Sciatic nerve (tissue), 2 donors: ENCODE results near the gene MYO18A. TPM values are rescaled to one million over a fixed set of nuclear protein-coding genes. Genes with fewer than 3 reads are reported as not detected.
A peak's percentile ranks its signal among the peaks of the same experiment; 100 is the strongest.
"Not testable (repeated sequence)": the region's sequence is repeated elsewhere in the genome, so short reads cannot be mapped to it uniquely, and the experiment has no call there.

Experiments
- ATAC-seq: fragments of 200-7000 bp; cut with Tn5 transposase; one replicate; pipeline ENCODE4 v1.9.1; 2020; ENCODE audit warnings: mild to moderate bottlenecking, moderate library complexity
- DNase-seq: peaks from one replicate; pipeline ENCODE4 v3.0.0-alpha.2; 2020; ENCODE audit warnings: low spot score
- intact Hi-C: fragments of 100-400 bp; cut with DNase I; formaldehyde crosslinking; loops from one replicate; pipeline ENCODE4 v1.14.2; 2022
- total RNA-seq: library from RNA; stranded (reverse); fragmentation: NEBNext Ultra II Directional; extraction: Animal tissue kit (Norgen Biotek cat#: 25700); gene quantifications from one replicate; pipeline ENCODE4 v1.2.1, GENCODE V29; 2021
- donor health status: DM: no; HTN: no; CAD: no.
- donor health status: DM: no; HTN: no; CAD: no.

Gene MYO18A
- total RNA-seq, 1 donor from 2014 or later = 109 TPM

GRCh38 chr17:29155227-29155965 is 24.8 kb downstream of the MYO18A start:
- peak; percentile 64 for ATAC-seq
- DNase-seq = peak; percentile 69
- intact Hi-C loops = no loop called here

GRCh38 chr17:29154516-29155226 is 25.5 kb downstream of the MYO18A start:
- DNase-seq = peak; percentile 62
- ATAC-seq = peak; percentile 15
- intact Hi-C loops = no loop called here

GRCh38 chr17:29151567-29151966 is 28.6 kb downstream of the MYO18A start:
- no peak for DNase-seq
- intact Hi-C loops = no loop called here
- no peak for ATAC-seq

- ATAC-seq = no peak
- no peak for DNase-seq
- intact Hi-C loops = no loop called here
Observed at GRCh38 chr17:29150161-29150560, 30.0 kb downstream of the MYO18A start.

GRCh38 chr17:29149431-29150064 is 30.6 kb downstream of the MYO18A start:
- DNase-seq (peak; percentile 69), ATAC-seq (peak; percentile 6)
- intact Hi-C loops = loop anchor here (5.0 kb wide), 2 partner anchors 33 to 68 kb away; partner anchors contain the start of gene MYO18A

DNA sequence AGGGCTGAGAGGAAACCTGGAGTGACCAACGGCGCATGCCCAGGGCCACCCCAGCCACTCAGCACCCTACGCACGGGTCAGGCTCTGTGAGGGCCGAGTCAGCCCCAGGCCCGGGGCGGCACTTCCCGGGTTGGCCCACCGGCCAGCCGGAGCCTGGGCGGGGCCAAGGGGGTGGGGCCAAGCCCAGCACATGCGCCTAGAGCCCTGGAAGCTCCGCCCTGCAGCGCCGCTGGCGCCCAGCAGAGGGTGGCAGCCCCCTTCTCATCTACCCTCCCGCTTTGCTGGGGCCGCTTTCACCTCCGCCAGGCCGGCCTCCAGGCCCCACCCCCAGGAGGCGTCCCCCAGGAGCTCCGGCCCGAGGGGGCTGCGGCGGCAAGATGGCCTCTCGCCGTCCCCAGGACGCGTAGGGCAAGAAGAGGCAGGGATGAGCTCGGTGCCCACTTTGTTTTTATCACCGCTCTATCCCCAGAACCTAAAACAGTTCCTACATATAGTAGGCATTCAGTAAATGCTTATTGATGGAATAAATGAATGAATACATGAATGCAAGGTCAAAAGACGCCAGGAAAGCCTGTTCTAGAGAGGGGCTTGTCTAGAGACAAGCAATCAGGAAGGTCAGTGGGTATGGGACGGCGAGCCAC is 31.3 kb downstream of the MYO18A start:
- DNase-seq = peak; percentile 96
- ATAC-seq = peak; percentile 97
- intact Hi-C loops = loop anchor here (5.0 kb wide), 2 partner anchors 33 to 68 kb away; partner anchors contain the start of gene MYO18A

DNA sequence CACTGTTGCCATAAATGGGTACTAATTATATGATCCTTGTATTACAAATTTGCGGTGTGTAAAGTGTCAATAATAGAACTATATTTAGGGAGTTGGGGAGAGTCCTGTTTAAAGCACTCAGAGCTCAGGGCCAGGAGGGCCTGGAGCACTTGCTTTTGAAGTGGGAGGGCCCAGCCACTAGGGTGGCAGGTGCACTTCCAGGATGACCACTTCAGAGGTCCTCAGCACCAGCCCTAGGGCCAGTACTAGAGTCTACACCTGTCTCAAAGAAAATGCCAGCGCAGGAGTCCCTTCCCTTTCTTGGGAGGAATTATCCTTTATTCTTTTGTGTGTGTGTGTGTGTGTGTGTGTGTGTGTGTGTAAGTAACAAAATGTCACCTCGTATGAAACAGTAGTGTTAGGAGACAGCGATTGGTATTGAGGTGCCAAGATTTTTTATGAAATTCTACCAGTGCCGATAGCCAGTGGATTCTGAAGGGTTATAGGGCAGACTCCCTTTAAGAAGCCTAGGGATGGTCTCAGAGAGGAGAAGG is 31.9 kb downstream of the MYO18A start:
- intact Hi-C loops = loop anchor here (5.0 kb wide), 2 partner anchors 34 to 69 kb away; partner anchors contain the start of gene MYO18A
- DNase-seq (no peak), ATAC-seq (peak; percentile 1)

GRCh38 chr17:29147682-29148081 is 32.5 kb downstream of the MYO18A start:
- ATAC-seq = no peak

GRCh38 chr17:29147228-29147627 is 33.0 kb downstream of the MYO18A start:
- intact Hi-C loops = loop anchor here (5.0 kb wide), 2 partner anchors 35 to 70 kb away; partner anchors contain the start of gene MYO18A
- not testable (repeated sequence) for ATAC-seq, DNase-seq

More at GRCh38 chr17:29147682-29148081, 32.5 kb downstream of the MYO18A start:
- DNase-seq = no peak
- intact Hi-C loops = loop anchor here (5.0 kb wide), 2 partner anchors 35 to 70 kb away; partner anchors contain the start of gene MYO18A

GRCh38 chr17:29146369-29146972 is 33.7 kb downstream of the MYO18A start:
- intact Hi-C loops = loop anchor here (5.0 kb wide), 2 partner anchors 36 to 71 kb away; partner anchors contain the start of gene MYO18A
- ATAC-seq (no peak), DNase-seq (no peak)

DNA sequence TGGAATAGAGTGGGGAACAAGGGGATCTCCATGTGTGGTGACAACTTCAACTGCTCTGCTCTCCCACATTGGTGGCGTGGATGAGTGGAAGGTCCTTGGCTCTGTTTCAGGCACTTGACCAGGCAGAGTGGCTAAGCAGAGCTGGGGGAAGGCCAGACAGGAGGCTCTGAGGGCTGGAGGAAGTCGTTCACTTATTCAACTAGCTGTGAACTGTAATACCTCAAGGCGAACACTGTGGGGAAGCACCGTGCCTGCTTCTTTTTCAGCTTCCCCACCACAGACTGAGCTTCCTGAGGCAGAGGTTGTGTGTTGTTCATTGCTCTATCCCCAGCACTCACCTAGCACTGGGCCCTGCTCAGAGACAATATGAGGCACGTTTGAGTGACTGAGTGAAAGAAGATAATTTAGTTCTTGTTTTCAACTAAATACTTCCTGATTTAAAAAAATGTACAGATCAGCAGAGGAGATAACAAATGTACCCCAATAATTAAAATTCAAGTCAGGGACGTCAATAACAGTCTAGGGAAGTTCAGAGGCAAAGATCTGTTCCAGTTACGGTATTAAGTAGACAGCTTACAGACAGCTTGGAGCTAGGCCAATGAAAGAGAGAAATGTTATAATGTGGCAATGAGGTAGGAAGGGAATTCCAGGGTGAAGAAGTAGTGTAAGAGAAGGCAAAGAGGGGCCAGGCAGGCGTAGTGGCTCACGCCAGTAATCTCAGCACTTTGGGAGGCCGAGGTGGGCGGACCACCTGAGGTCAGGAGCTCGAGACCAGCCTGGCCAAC is 34.7 kb downstream of the MYO18A start:
- no peak for DNase-seq
- intact Hi-C loops = loop anchor here (5.0 kb wide), 2 partner anchors 37 to 72 kb away; partner anchors contain the start of gene MYO18A
- ATAC-seq = peak; percentile 44

DNA sequence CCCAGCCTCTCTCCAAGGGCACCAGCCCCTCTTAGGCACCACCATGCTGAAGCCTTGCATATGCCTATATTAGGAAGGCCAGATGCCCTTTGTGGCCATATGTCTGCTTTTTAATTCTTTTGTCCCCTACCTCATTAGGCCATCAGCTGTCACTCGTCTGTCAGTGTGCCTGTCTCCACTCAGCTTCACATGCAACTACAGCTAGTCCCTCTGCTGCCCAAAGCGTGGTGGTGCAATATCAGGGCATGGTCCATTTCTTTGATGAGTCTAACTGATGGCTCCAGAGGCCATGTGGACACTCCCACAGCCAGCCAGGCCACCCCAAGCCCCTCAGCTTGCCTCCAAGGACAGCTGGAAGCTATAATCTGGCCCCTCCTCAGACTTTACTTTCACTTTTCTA is 36.3 kb downstream of the MYO18A start:
- intact Hi-C loops = no loop called here
- DNase-seq = no peak
- no peak for ATAC-seq

GRCh38 chr17:29141514-29141876 is 38.7 kb downstream of the MYO18A start:
- no peak for DNase-seq
- ATAC-seq = no peak
- intact Hi-C loops = no loop called here

- ATAC-seq (peak; percentile 34), DNase-seq (no peak)
- intact Hi-C loops = no loop called here
Observed at GRCh38 chr17:29140631-29141513, 39.3 kb downstream of the MYO18A start.

DNA sequence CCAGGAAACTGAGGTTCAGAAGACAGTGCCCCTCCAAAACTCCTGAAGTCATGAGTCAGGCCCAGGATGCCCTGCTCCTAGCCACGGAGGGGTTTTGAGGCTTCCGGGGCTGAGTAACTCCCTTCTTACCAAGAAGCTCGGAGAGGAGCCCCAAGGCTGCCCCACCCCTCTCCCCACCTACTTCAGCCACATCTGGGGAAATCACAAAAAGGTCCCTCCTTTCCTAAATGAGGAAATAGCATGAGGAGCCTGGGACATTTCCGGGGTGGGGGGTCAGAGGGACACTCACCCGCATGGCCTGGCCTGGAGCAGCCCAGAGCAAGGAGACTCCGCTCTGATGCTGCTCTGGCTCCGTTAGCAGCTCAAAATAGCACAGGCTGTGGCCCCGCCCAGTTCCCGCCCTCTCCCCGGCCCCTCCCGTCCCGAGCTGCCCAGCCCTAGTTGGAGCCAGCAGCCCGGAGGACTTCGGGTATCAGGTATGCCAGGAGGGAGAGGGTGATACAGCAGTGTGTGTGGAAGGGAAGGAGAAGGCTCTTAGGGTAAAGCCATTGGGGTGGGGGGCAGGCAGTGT is 40.1 kb downstream of the MYO18A start:
- DNase-seq = peak; percentile 91
- intact Hi-C loops = no loop called here

GRCh38 chr17:29138971-29139691 is 41.1 kb downstream of the MYO18A start:
- intact Hi-C loops = no loop called here
- DNase-seq (no peak), ATAC-seq (peak; percentile 30)

More for the DNA sequence above, 40.1 kb downstream of the MYO18A start:
- ATAC-seq = peak; percentile 95
